ENCODE measurements around the gene VAC14. TPM values are rescaled to one million over a fixed set of nuclear protein-coding genes. Genes with fewer than 3 reads are reported as not detected.
A peak's percentile ranks its signal among the peaks of the same experiment; 100 is the strongest.

The VAC14 gene
- total and polyA plus RNA-seq, 5 experiments from 2014 or later: 27.2 to 50.7 (median 41.4) TPM

- POLR2A ChIA-PET: interaction anchor here (1.7 kb wide), 1 partner anchor 29 kb away, joined by 6 read pairs; no protein-coding TSS in a partner anchor
- H3K9me3 Mint-ChIP-seq: peaks cover 0 to 9% (median 5%) of the 10 kb centered on the region in 9 donors
- peaks cover 0 to 10% (median 0%) of the 10 kb centered on the region in 3 donors for H3K36me3 Mint-ChIP-seq
- no peak for ATAC-seq
- peak in 1 of 10 donors; percentile 8 for DNase-seq
- H3K27ac Mint-ChIP-seq: peak overlapping the region; percentile 82 to 98 (median 91)
- peaks cover 18 to 59% (median 36%) of the 10 kb centered on the region in 4 donors for H3K4me1 Mint-ChIP-seq
- no peaks in the 10 kb centered on the region for H3K27me3 Mint-ChIP-seq
- H3K4me3 Mint-ChIP-seq: peak overlapping the region; percentile 85 to 98 (median 95)
These were observed 647 bp downstream of the VAC14 start for GRCh38 chr16:70800311-70800710.

GRCh38 chr16:70796301-70796700 is 4.7 kb downstream of the VAC14 start:
- peaks cover 20 to 75% (median 50%) of the 10 kb centered on the region in 4 donors for H3K4me1 Mint-ChIP-seq
- H3K27ac Mint-ChIP-seq: no peak overlapping the region
- H3K36me3 Mint-ChIP-seq: peaks cover 0 to 10% (median 0%) of the 10 kb centered on the region in 3 donors
- POLR2A ChIA-PET: no interaction called here
- DNase-seq (no peak), ATAC-seq (no peak)
- no peaks in the 10 kb centered on the region for H3K9me3 Mint-ChIP-seq
- no peaks in the 10 kb centered on the region for H3K27me3 Mint-ChIP-seq
- no peak overlapping the region for H3K4me3 Mint-ChIP-seq

- POLR2A ChIA-PET: interaction anchor here (0.7 kb wide), 2 partner anchors 66 to 118 kb away, joined by 4 to 6 read pairs; no protein-coding TSS in a partner anchor
- Mint-ChIP-seq H3K4me3 (no peak overlapping the region), H3K27ac (no peak overlapping the region), H3K27me3 (no peaks in the 10 kb centered on the region), H3K4me1 (peaks cover 20 to 77% (median 44%) of the 10 kb centered on the region in 4 donors), H3K36me3 (peaks cover 0 to 11% (median 0%) of the 10 kb centered on the region in 3 donors), H3K9me3 (no peaks in the 10 kb centered on the region)
- no peak for DNase-seq
- no peak for ATAC-seq
These were observed 5.6 kb downstream of the VAC14 start for GRCh38 chr16:70795296-70795912.

GRCh38 chr16:70793851-70794502 is 7.0 kb downstream of the VAC14 start:
- Mint-ChIP-seq H3K27ac (peak overlapping the region in 2 of 10 donors; percentile 51 to 53), H3K4me1 (peaks cover 16 to 71% (median 32%) of the 10 kb centered on the region in 4 donors), H3K36me3 (peaks cover 0 to 13% (median 0%) of the 10 kb centered on the region in 3 donors), H3K4me3 (no peak overlapping the region), H3K27me3 (no peaks in the 10 kb centered on the region), H3K9me3 (no peaks in the 10 kb centered on the region)
- ATAC-seq: no peak
- DNase-seq: no peak
- POLR2A ChIA-PET: no interaction called here

GRCh38 chr16:70790815-70791214 is 10.1 kb downstream of the VAC14 start:
- no peak overlapping the region for H3K4me3 Mint-ChIP-seq
- no peaks in the 10 kb centered on the region for H3K27me3 Mint-ChIP-seq
- DNase-seq (no peak), ATAC-seq (no peak)
- peak overlapping the region in 2 of 10 donors; percentile 62 to 82 for H3K27ac Mint-ChIP-seq
- peaks cover 17 to 45% (median 20%) of the 10 kb centered on the region in 4 donors for H3K4me1 Mint-ChIP-seq
- peaks cover 0 to 20% (median 0%) of the 10 kb centered on the region in 3 donors for H3K36me3 Mint-ChIP-seq
- POLR2A ChIA-PET: no interaction called here
- no peaks in the 10 kb centered on the region for H3K9me3 Mint-ChIP-seq

- no peak for ATAC-seq
- no peaks in the 10 kb centered on the region for H3K27me3 Mint-ChIP-seq
- peaks cover 0 to 30% (median 0%) of the 10 kb centered on the region in 3 donors for H3K36me3 Mint-ChIP-seq
- no peak overlapping the region for H3K4me3 Mint-ChIP-seq
- H3K4me1 Mint-ChIP-seq: peaks cover 17 to 38% (median 20%) of the 10 kb centered on the region in 4 donors
- H3K9me3 Mint-ChIP-seq: no peaks in the 10 kb centered on the region
- H3K27ac Mint-ChIP-seq: peak overlapping the region in 2 of 10 donors; percentile 68 to 73
- POLR2A ChIA-PET: interaction anchor here (0.6 kb wide), 1 partner anchor 444 kb away, joined by 3 read pairs; no protein-coding TSS in a partner anchor
- DNase-seq: no peak
These were observed 11.1 kb downstream of the VAC14 start for GRCh38 chr16:70789595-70790447.

- no peak for ATAC-seq
- H3K4me3 Mint-ChIP-seq: no peak overlapping the region
- no peaks in the 10 kb centered on the region for H3K27me3 Mint-ChIP-seq
- peaks cover 0 to 39% (median 0%) of the 10 kb centered on the region in 3 donors for H3K36me3 Mint-ChIP-seq
- peaks cover 14 to 35% (median 16%) of the 10 kb centered on the region in 4 donors for H3K4me1 Mint-ChIP-seq
- no peak for DNase-seq
- POLR2A ChIA-PET: interaction anchor here (0.6 kb wide), 2 partner anchors 351 to 443 kb away, joined by 3 to 6 read pairs; no protein-coding TSS in a partner anchor
- peak overlapping the region in 2 of 10 donors; percentile 15 to 73 for H3K27ac Mint-ChIP-seq
- H3K9me3 Mint-ChIP-seq: no peaks in the 10 kb centered on the region
These were observed 12.0 kb downstream of the VAC14 start for GRCh38 chr16:70788668-70789594.

GRCh38 chr16:70786020-70786755 is 14.8 kb downstream of the VAC14 start:
- Mint-ChIP-seq H3K4me3 (no peak overlapping the region), H3K9me3 (no peaks in the 10 kb centered on the region), H3K27me3 (no peaks in the 10 kb centered on the region), H3K4me1 (peaks cover 2 to 16% (median 9%) of the 10 kb centered on the region in 4 donors), H3K36me3 (peaks cover 0 to 66% (median 19%) of the 10 kb centered on the region in 3 donors), H3K27ac (peak overlapping the region in 1 of 10 donors; percentile 70)
- POLR2A ChIA-PET: no interaction called here
- DNase-seq (peak in 1 of 10 donors; percentile 56), ATAC-seq (no peak)

GRCh38 chr16:70784692-70785555 is 16.0 kb downstream of the VAC14 start:
- H3K27ac Mint-ChIP-seq: peak overlapping the region in 2 of 10 donors; percentile 31 to 54
- H3K36me3 Mint-ChIP-seq: peaks cover 0 to 75% (median 25%) of the 10 kb centered on the region in 3 donors
- no peaks in the 10 kb centered on the region for H3K9me3 Mint-ChIP-seq
- no peak for ATAC-seq
- no peak for DNase-seq
- POLR2A ChIA-PET: no interaction called here
- peaks cover 0 to 6% (median 3%) of the 10 kb centered on the region in 4 donors for H3K4me1 Mint-ChIP-seq
- no peak overlapping the region for H3K4me3 Mint-ChIP-seq
- no peaks in the 10 kb centered on the region for H3K27me3 Mint-ChIP-seq

- Mint-ChIP-seq H3K27me3 (no peaks in the 10 kb centered on the region), H3K4me3 (no peak overlapping the region), H3K36me3 (peaks cover 0 to 94% (median 37%) of the 10 kb centered on the region in 3 donors), H3K9me3 (no peaks in the 10 kb centered on the region), H3K4me1 (peaks cover 0 to 3% (median under 1%) of the 10 kb centered on the region in 4 donors), H3K27ac (peak overlapping the region in 1 of 10 donors; percentile 12)
- DNase-seq (no peak), ATAC-seq (no peak)
- POLR2A ChIA-PET: no interaction called here
These were observed 18.7 kb downstream of the VAC14 start for GRCh38 chr16:70782237-70782636.

Measured in naive thymus-derived CD8-positive, alpha-beta T cell (primary cell).